HG03139 (cell line): ENCODE measurements around the gene UBB.

Source experiments
- ATAC-seq: cut with Tn5 transposase; IDR thresholded peaks from one replicate; pipeline ENCODE4 v1.9.1; 2021; ENCODE audit not compliant: unreplicated experiment

UBB gene

DNA sequence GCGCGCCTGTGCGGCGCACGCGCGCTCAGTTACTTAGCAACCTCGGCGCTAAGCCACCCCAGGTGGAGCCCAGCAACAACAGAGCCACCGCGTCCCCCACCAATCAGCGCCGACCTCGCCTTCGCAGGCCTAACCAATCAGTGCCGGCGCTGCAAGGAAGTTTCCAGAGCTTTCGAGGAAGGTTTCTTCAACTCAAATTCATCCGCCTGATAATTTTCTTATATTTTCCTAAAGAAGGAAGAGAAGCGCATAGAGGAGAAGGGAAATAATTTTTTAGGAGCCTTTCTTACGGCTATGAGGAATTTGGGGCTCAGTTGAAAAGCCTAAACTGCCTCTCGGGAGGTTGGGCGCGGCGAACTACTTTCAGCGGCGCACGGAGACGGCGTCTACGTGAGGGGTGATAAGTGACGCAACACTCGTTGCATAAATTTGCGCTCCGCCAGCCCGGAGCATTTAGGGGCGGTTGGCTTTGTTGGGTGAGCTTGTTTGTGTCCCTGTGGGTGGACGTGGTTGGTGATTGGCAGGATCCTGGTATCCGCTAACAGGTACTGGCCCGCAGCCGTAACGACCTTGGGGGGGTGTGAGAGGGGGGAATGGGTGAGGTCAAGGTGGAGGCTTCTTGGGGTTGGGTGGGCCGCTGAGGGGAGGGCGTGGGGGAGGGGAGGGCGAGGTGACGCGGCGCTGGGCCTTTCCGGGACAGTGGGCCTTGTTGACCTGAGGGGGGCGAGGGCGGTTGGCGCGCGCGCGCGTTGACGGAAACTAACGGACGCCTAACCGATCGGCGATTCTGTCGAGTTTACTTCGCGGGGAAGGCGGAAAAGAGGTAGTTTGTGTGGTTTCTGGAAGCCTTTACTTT lies at the start of gene UBB:
Gene UBB, plus strand, starts transcription at position 452 of the 856 bp plus-strand sequence. CDS start 817 bp downstream, outside the sequence.
- peak; percentile 92 for ATAC-seq

DNA sequence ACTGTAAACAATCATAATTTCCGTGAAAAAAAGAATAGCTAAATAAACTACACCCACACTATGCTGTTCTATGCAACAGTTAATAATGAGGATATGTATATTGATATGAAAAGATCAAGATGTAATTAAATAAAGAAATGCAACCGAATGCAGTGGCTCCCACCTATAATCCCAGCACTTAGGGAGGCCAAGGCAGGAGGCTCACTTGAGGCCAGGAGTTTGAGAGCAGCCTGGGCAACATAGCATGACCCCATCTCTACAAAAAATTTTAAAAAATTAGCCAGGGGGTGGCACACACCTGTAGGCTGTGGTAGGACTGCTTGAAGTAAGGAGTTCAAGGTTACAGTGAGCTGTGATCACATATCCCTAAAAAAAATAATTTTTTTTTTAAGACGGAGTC lies 42.5 kb upstream of the UBB start:
- ATAC-seq, result no peak

- no peak for ATAC-seq
Measured at GRCh38 chr17:16339402-16339801, 41.5 kb upstream of the UBB start.

DNA sequence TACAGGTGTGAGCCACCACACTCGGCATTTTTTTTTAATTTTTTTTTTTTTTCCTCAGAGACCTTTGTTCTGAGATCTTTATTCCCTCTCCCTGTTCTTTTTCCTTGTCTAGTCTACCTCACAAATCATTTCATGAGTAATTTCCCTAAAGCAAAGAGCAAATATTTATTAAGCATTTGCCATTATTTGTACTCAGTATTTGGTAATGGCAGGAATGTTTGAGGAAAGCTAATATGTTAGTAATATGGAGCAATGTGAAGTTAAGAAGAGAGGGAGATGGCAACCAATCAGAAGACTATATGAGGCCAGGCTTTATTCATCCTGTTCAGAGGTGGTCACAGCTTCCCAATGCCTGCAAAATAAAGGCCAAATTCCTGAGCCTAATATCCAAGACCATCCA lies 40.9 kb upstream of the UBB start:
- no peak for ATAC-seq

DNA sequence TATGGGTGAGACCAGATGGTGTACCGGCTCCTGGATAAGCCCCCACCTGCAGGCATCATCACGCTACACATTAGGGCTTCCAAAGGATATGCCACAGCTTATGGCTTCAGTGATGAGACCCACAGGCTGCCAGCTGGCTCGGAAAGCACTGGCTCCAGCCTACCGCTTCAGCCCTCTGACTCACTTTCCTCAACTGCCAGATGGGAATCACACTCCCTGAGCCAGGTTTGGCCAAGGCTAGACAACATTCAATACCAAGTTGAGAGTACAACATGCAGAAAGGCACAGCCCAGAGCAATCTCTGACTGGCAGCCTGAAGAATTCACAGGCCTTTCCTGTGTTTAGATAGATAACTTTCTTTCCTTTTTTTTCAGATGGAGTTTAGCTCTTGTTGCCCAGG lies 37.9 kb upstream of the UBB start:
- ATAC-seq, result no peak

GRCh38 chr17:16343569-16343968 lies 37.3 kb upstream of the UBB start:
- ATAC-seq, result no peak

- no peak for ATAC-seq
Measured at GRCh38 chr17:16345565-16345964, 35.3 kb upstream of the UBB start.

DNA sequence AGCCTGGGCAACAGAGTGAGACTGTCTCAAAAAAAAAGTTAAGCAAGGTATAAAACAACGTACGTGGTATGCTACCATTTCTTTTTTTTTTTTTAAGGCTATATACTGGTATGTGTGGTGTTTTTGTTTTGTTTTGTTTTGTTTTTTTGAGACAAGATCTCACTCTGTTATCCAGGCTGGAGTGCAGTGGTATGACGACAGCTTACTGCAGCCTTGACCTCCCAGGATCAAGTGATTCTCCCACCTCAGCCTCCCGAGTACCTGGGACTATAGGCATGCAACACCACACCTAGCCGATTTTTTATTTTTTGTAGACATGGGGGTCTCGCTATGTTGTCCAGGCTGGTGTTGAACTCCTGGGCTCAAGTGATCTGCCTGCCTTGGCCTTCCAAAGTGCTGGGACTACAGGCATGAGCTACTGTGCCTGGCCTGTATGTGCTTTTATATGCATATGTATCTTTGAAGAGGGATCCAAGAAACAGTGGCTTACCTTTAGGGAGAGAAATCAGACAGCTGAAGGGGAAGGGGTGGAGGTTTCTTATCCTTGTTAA lies 34.1 kb upstream of the UBB start:
- no peak for ATAC-seq

- ATAC-seq, result no peak
Measured at GRCh38 chr17:16348586-16348985, 32.3 kb upstream of the UBB start.

- ATAC-seq, result no peak
Measured at GRCh38 chr17:16349431-16349830, 31.5 kb upstream of the UBB start.

- no peak for ATAC-seq
Measured at GRCh38 chr17:16351831-16352230, 29.1 kb upstream of the UBB start.

DNA sequence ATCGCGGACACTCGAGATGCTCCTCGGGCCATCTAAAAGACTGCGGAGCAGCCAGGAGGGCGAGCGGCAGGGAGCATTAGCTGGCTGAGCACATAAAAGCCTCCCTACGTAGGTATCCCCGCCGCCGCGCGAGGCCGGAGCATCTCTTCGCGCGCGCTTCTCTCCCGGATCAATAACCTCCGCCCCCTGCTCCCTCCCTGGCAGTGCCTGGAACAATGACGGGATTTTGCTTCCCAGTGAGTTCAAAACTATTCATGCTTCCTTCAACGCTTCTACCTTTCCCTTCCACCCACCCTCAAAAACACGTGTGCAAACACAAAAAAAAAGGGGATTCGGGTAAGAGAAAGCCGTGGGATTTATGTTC lies 28.6 kb upstream of the UBB start:
- no peak for ATAC-seq

DNA sequence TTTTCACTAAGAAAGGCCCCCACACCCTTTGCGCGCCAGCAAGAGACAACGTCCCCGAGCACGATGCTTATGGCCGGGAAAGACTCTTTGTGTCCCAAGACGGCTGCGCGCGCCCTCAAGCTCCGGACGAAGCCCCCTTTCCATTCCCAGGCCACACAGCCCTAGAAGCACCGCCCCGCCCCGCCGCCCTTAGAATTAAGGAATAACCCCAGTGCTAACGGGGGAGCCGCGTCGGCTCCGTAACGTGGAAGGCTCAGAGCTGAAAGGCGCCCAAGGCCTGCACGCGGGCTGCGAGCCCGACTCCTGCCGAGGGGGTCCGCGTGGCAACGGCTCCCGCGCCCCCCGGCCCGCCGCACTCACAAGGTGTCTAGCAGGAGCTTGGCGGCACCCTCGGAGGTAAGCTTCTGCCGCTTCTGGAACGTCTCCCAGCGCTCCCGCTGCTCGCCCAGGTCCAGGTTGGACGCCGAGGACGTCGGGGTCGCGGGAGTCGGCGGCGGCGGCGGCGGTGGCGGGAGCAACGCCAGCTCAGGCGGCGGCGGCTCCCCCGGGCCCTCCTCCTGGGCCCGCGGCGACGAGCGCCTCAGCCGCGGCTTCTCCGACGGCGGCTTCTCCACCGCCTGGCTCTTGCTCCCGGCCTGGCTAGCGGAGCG lies 28.1 kb upstream of the UBB start:
- peak; percentile 44 for ATAC-seq

DNA sequence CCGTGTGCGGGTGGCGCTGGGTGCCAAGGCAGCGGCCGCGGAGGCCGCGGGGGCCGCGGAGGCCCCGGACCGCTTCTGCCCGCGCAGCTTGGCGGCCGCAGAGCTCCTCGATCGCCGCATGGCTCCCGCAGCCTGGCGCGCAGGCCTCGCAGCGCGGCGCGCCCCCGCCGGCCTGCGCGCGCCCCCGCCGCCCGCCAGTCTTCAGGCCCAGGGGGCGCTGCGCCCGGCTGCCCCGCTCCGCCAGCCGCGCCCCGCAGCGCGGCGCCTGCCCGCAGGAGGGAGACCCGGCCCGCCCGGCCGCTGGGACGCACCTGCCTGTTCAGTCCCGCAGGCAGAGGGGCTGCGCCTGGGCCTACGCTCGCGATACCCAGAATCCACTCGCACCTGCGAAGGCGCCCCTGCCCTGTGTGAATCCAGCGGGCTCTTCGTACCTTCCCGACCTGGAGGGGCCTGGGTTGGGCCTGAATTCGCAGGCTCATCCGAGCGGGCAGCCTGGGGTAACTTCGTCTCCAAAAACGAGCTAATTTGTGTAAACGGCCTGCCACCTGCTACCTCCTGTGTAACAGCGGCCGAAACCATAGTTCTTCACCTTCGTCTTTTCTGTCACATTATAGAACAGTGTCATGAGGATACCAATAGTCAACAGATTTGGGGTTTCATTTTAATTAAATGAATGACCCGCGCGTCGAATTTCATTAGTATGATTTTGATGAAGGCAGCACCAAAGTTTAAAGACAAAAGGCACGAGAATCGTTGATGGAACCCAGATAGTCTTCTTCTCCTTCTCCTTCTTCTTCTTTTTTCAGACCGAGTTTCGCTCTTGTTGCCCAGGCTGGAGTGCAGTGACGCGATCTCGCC lies 27.3 kb upstream of the UBB start, which contains the start of gene CENPV:
Gene CENPV, minus strand, starts transcription at position 153 of the 858 bp plus-strand sequence. Its CDS starts 33 bp downstream, at position 120.
- ATAC-seq, result peak; percentile 66

DNA sequence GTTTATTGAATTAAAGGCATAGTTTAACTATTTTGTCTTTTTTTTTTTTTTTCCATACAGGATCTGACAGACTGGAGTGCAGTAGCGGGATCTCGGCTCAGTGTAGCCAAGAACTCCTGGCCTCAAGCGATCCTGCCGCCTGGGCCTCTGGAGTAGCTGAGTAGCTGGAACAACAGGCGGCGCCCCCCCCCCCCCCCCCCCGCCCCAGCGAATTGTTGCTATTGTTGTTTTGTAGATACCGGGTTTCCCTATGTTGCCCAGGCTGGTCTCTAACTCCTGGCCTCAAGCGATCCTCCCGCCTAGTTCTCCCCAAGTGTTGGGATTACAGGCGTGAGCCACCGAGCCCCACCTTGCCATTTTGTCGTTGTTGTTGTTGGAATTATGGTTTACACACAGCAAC lies 26.3 kb upstream of the UBB start:
- ATAC-seq, result no peak

DNA sequence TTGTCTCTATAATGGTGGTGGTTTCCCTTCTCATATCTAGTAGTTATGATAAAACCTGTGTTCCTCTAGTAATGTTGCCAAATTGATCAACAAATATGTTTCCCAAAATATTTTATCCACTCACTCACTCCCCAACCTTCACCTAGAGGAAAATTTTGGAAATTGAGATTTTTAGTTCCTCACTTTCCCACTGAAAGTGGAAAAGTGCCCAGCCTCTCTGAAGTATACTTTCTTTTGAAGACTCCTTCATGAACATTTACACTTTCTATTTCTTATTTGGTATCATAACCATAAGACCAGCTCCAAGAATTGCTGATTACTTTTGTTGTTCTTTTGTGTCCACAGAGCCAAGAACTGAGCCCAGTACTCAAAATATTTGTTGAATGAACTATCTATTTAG lies 22.5 kb upstream of the UBB start:
- no peak for ATAC-seq

DNA sequence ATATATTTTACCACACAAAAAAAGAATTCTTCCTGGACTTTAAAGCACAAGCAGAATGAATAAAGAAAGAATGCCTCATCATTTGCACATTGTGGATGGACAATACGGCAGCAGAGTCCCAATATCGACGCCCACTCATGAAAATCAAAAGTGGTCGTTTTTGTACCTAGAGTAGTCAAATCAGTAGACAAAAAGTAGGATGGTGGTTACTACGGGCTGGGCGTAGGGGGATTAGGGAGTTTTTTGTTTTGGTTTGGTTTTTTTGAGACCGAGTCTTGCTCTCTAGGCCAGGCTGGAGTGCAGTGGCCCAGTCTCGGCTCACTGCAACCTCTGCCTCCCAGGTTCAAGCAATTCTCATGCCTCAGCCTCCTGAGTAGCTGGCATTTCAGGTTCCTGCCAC lies 19.0 kb upstream of the UBB start:
- no peak for ATAC-seq

DNA sequence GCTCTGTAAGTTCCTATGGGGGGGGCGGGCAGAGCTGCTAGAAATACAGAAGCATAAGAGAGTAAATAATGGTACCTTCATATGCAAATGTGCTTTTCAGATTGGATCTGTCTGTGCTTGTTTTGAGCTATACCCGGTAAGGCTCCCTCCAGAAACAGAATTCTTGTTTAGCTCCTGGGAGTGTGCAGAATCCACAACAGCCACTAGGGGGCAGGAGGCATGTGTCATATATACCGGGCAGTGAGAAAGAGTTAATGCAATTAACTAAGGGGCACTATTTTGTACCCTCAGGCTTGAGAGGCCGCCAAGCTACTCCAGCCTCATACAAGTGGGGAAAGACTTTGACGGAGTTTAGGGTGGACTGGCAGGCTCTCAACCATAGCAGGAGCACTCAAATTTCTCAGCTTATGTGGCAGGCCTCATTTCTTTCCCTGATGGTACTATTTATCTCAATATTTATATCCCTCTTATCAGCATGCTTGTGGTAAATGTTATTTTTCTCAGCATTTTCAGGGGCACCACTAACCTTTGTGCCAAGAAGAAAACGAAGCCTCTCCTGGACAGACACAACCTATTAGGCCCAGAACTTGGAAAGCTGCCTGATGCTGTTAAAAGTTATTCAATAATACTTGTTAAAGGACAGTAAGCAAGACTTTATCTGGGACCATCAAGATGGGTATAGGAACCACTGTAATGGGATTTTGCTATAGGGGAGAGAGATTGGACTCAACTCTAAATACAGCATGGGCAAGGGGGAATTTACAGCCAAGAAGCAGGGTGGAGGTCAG lies 16.9 kb upstream of the UBB start:
- peak; percentile 76 for ATAC-seq

GRCh38 chr17:16364625-16365024 lies 16.3 kb upstream of the UBB start:
- no peak for ATAC-seq

DNA sequence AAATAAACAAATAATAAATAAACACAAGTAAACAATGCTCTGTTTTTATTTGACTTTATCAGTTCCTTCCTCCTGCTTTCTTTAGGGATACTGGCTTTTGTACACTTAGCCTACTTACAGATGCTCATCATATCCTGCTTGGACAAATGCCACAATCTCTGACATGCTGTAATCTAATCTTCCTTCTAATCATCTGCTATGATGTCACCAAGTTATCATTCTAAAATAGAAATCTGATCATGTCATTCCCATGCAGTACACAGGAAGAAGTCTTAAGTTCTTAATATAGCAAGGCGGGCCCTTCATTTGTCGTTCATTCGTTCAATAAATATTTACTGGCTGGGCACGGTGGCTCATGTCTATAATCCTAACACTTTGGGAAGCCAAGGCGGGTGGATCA lies 9.1 kb upstream of the UBB start:
- ATAC-seq, result no peak
